BE2C (cell line): Measurements from ENCODE around the gene AASDH.
"Not testable (repeated sequence)": the region's sequence is repeated elsewhere in the genome, so short reads cannot be mapped to it uniquely, and the experiment has no call there.

Experiments used
- DNase-seq: peaks from one replicate; pipeline ENCODE4 v3.0.0-alpha.2; 2020
- H3K27me3 ChIP-seq: fragments of 250-450 bp; sonication (Bioruptor Pico); 2 replicates; pipeline ENCODE4 v1.5.1; 2020; ENCODE audit warnings: mild to moderate bottlenecking
- H3K36me3 ChIP-seq: fragments of 250-450 bp; sonication (Bioruptor Pico); 2 replicates; pipeline ENCODE4 v1.5.1; 2020; ENCODE audit warnings: mild to moderate bottlenecking
- H3K4me1 ChIP-seq: fragments of 250-450 bp; sonication (Bioruptor Pico); 2 replicates; pipeline ENCODE4 v1.5.1; 2020
- H3K4me3 ChIP-seq: 2 replicates; pipeline ENCODE4 v1.5.1; 2011; ENCODE audit warnings: low read depth, low read length
- H3K9me3 ChIP-seq: fragments of 250-450 bp; sonication (Bioruptor Pico); 2 replicates; pipeline ENCODE4 v1.5.1; 2020
- TF ChIP-seq, protein P1 (sequence below): IDR thresholded peaks from 2 replicates; pipeline ENCODE4 v1.5.1; 2012; ENCODE audit warnings: mild to moderate bottlenecking, low read depth, low read length

The AASDH gene

DNA sequence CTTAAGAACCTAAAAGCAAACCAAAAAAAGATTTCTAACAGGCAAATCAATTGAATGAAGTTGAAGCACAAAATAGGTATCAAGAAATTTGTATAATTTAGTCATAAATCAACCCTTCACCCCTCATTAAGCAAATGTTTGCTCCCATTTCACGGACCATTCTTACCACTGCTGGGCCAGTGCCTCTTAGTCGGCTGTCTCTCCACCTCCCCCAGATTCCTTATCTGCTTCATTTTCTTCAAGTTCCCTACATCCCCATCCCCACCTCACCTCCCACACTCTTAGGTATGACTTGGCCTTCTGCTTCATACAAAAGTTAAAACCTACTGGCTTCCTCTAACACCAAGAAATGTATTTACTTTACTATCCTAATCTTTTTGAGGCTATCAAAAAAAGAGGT is 11.8 kb downstream of the AASDH start:
- Histone ChIP-seq H3K9me3 (no peaks in the 10 kb centered on the region), H3K4me3 (no peak overlapping the region), H3K36me3 (peaks cover 15% of the 10 kb centered on the region), H3K27me3 (no peaks in the 10 kb centered on the region), H3K4me1 (no peaks in the 10 kb centered on the region)
- no peak for DNase-seq
- TF ChIP-seq, protein P1, sequence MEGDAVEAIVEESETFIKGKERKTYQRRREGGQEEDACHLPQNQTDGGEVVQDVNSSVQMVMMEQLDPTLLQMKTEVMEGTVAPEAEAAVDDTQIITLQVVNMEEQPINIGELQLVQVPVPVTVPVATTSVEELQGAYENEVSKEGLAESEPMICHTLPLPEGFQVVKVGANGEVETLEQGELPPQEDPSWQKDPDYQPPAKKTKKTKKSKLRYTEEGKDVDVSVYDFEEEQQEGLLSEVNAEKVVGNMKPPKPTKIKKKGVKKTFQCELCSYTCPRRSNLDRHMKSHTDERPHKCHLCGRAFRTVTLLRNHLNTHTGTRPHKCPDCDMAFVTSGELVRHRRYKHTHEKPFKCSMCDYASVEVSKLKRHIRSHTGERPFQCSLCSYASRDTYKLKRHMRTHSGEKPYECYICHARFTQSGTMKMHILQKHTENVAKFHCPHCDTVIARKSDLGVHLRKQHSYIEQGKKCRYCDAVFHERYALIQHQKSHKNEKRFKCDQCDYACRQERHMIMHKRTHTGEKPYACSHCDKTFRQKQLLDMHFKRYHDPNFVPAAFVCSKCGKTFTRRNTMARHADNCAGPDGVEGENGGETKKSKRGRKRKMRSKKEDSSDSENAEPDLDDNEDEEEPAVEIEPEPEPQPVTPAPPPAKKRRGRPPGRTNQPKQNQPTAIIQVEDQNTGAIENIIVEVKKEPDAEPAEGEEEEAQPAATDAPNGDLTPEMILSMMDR: no peak

DNA sequence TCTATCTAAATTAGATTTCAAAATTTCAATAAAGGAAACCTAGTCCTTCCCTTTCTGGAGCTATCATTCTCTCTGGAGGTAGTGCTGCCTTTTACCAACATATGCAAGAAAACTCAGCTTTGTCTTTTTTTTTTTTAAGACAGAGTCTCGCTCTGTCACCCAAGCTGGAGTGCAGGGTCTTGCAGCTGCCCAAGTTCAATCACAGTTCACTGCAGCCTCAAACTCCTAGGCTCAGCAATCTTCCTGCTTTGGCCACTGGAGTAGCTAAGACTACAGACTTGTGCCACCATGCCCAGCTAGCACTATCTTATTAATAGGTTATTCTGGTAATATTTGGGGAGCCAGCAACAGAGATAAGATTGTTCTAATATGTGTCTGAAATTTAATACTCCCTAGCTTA is 12.3 kb downstream of the AASDH start:
- Histone ChIP-seq H3K4me3 (no peak overlapping the region), H3K4me1 (no peaks in the 10 kb centered on the region), H3K9me3 (no peaks in the 10 kb centered on the region), H3K36me3 (peaks cover 20% of the 10 kb centered on the region), H3K27me3 (no peaks in the 10 kb centered on the region)
- DNase-seq: no peak
- TF ChIP-seq, protein P1: no peak

DNA sequence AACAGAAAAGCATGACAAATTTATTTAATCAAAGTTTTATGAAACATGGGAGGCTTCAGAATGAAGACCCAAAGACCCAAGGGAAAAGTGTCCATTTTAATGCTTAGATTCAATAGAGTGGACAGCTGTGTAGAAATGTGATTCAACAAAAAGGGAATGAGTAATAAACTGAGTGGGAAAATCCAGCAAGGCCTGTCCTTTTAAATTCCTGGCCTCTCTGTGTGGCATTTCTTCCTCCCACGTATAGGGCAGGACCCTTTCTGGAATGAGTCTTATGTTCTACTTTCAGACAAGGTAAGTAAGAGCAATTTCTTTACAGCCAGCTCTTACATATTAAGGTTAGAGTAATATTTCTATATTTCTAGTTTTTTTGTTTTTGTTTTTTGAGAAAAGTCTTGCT is 14.5 kb downstream of the AASDH start:
- DNase-seq: no peak
- peaks cover 16% of the 10 kb centered on the region for H3K36me3 ChIP-seq
- H3K9me3 ChIP-seq: no peaks in the 10 kb centered on the region
- TF ChIP-seq, protein P1: no peak
- H3K4me1 ChIP-seq: no peaks in the 10 kb centered on the region
- no peaks in the 10 kb centered on the region for H3K27me3 ChIP-seq
- H3K4me3 ChIP-seq: no peak overlapping the region

DNA sequence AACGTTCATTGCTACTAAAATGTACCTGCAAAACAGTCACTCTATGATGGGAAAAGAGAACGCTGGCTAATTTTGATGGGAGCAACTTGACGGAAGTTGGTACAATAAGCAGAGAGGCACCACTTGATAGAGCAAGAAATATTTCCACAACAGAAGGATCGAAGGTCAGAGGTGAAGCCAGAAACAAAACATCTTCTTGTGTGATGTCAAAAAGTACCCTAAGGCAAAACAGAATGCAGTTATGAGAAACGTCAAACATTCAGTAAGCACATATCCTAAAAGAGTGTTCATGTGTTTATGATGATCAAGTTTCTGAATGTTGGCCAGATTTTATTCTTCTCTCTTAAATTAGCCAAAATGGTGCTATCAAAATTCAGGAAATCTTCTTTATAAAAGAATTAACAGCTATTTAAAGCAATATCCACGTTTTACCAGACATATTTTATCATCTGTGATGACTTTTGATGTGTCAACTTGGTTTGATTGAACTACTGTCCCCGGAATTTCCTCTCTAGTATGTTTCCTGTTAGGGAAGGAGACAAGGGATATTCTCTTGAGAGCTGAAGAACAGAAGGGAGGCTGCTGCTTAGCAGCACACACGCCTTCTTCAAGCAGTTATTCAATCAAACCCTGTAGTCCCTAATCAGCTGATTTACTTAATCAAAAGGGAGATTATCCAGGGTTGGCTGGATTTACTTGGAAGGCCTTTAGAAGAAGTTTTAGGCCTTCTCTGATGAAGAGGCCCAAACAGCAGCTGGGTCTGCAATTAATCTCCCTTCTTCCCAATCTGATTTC is 15.7 kb downstream of the AASDH start:
- Histone ChIP-seq H3K36me3 (peaks cover 12% of the 10 kb centered on the region), H3K27me3 (no peaks in the 10 kb centered on the region), H3K4me1 (no peaks in the 10 kb centered on the region), H3K4me3 (no peak overlapping the region), H3K9me3 (no peaks in the 10 kb centered on the region)
- TF ChIP-seq, protein P1: no peak
- no peak for DNase-seq

DNA sequence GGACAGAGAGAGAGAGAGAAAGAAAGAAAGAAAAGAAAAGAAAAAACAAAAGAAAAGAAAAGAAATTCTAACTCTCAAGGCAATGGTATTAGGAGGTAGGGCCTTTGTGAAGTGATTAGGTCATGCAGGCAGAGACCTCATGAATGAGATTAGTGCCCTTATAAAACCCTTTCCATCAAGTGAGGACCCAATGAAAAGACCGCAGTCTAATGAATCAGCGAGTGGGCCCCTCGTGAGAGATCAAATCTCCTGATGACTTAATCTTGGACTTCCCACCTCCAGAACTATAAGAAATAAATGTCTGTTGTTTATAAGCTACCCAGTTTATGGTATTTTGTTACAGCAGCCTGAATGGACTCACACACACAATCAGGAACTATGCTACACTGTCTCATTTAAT is 16.9 kb downstream of the AASDH start:
- TF ChIP-seq, protein P1: no peak
- no peak for DNase-seq
- no peaks in the 10 kb centered on the region for H3K4me1 ChIP-seq

DNA sequence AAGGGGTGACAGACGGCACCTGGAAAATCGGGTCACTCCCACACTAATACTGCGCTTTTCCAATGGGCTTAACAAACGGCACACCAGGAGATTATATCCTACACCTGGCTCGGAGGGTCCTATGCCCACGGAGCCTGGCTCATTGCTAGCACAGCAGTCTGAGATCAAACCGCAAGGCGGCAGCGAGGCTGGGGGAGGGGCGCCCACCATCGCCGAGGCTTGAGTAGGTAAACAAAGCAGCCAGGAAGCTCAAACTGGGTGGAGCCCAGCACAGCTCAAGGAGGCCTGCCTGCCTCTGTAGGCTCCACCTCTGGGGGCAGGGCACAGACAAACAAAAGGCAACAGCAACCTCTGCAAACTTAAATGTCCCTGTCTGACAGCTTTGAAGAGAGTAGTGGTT is 24.3 kb downstream of the AASDH start:
- not testable (repeated sequence) for H3K4me3 ChIP-seq, H3K36me3 ChIP-seq, H3K9me3 ChIP-seq, DNase-seq, H3K4me1 ChIP-seq, H3K27me3 ChIP-seq

More for the DNA sequence above, 16.9 kb downstream of the AASDH start:
- Histone ChIP-seq H3K36me3 (peaks cover 12% of the 10 kb centered on the region), H3K4me3 (no peak overlapping the region), H3K9me3 (no peaks in the 10 kb centered on the region), H3K27me3 (no peaks in the 10 kb centered on the region)
